IPS-NIHi7 (cell line): ENCODE results near the gene GRID1.
A peak's percentile ranks its signal among the peaks of the same experiment; 100 is the strongest.

ENCODE experiments used
- DNase-seq: peaks from one replicate; pipeline ENCODE4 v3.0.0; 2012; ENCODE audit warnings: mixed read lengths; ENCODE audit errors: extremely low spot score

GRID1 gene

DNA sequence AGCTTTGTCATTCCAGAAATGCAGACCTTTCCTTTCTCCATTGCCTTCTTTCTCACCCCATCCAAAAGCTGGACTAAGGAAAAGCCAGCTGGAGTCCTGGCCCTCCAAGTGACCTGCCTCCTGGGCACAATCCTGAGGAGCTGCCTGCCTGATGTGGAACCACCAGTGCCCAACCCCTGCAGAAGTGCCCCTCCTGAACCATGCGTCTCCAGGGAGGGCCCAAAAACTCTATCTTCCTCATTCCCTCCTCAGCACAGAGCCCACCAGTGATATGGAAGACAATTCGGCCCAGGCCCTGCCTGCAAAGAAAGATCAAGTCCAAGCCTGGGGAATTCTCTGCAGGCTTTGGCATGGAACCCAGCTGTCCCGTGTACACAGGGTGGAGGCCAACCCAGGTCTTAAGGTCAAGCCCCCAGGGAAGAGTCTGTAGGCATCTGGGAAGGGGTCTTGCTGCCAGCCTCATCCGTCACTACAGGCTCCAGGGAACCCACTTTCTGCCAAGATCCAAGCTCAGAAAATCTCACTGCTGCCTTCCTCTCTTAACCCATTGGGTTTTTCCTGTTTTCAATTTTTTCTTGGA, 3.5 kb upstream of the GRID1 start:
- DNase-seq: no peak

DNA sequence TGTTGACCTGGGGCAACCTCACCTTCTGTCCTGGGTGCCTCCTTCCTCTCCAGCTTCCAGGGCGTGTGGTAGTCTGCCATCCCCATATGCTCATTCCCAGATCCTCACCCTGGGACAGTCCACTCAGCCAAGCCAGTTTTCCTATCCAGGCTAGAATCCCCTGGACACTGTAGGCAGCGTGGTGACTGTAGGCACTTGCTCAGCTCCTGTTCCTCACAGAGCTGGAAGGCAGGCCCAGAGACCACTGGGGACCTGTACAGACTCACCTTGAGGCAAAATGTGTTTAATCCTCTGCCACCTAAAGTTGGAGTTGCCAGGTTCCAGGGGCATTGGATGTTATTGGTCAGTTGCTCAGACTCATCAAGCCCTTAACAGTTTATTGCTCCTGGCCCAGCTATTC, 2.4 kb upstream of the GRID1 start:
- DNase-seq: no peak

DNA sequence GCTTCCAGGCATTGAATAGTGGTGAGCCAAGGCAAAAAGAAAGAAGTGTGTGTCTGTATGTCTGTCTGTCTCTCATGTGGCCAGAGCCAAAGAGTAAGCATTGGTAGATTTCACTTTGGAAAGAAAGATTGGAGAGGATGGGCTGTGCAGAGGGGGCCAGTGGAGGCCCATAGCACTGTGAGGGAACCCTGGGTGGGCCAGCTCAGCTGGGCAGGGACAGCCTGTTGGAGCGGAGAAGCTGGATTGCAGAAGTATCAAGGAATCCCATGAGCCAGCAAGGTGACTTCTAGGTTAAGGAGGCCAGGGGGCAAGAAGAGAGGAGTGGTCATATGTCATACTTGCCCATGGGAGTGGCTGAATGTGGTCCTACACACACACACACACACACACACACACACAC, 1.5 kb upstream of the GRID1 start:
- no peak for DNase-seq

DNA sequence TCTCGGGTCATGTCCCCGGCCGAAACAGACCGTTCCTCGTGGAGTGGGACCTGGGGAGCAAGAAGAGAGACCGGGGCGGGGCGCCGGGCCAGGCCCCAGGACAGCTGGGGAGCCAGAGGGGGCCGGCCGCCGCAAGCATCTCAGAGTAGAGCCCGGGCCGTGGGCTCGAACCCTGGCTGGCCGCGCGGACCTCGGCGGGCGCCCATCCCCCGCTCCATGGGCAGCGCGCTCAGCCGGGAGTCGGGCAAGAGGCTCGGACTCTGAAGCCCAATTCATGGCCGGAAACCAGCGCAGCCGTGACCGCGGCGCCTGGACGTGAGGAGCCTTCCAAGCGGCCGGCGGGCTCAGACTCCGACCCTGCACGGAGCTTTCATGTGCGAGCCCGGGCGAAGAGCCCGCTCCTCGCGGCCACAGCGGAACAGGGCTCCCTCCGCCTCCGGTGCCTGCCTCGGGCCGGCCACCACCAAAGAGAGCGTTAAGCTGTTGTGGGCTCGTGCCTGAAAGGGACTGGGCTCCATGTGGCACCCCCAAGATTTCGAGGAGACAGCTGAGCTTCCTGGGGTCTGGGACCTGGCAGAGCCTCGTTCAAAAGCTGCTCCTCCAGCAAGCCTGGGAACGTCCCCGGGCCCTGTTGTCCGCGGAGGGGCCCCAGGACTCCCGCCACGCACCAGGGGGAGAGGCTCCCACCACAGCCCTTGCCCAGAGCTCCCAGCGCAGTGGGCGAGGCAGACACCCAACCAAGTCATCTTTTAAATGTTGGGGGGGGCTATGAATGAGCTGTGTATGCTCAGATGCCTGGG, 757 bp upstream of the GRID1 start:
- peak; percentile 40 for DNase-seq

DNA sequence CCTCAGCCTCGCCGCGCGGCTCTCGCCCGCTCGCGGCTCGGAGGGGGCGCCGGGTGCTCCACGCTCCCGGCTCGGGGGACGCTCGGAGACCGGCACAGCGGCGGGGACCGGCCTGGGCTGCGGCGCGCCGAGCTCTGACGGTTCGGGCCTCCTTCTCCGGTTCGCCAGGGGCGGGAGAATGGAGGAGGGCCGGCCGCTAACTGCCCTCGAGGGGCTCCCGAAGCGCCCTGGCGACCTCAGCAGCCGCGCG, 232 bp upstream of the GRID1 start:
- no peak for DNase-seq

DNA sequence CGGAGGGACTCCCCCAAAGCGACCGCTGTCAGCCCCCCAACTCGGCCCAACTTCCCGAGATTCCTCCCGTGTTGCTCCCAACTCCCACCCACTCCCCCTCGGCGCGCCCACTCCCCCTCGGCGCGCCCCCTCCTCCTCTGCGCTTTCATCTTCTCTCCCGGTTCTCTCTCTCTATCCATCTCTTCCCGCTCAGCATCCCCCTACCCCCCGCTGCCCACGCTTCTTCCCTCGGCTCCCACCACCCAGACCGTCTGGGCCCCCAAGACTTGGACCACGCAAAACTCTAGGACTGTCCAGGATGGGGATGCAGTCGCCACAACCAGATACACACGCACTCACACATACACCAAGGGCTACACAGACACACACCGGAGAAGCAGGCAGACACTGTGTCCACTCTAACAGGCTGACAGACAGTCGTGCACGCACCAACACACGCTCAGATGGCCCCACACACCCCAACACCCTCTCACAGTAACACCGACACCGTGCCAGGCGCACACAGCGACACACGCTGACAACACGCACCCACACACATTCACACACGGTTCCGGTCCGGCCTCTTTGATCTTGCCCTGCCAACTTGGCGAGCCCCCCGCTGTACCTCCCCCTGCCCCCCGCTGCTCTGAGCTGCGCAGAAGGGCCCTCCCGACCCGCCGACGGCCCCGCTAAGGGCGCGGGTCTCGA, 1.1 kb downstream of the GRID1 start:
- DNase-seq: no peak

DNA sequence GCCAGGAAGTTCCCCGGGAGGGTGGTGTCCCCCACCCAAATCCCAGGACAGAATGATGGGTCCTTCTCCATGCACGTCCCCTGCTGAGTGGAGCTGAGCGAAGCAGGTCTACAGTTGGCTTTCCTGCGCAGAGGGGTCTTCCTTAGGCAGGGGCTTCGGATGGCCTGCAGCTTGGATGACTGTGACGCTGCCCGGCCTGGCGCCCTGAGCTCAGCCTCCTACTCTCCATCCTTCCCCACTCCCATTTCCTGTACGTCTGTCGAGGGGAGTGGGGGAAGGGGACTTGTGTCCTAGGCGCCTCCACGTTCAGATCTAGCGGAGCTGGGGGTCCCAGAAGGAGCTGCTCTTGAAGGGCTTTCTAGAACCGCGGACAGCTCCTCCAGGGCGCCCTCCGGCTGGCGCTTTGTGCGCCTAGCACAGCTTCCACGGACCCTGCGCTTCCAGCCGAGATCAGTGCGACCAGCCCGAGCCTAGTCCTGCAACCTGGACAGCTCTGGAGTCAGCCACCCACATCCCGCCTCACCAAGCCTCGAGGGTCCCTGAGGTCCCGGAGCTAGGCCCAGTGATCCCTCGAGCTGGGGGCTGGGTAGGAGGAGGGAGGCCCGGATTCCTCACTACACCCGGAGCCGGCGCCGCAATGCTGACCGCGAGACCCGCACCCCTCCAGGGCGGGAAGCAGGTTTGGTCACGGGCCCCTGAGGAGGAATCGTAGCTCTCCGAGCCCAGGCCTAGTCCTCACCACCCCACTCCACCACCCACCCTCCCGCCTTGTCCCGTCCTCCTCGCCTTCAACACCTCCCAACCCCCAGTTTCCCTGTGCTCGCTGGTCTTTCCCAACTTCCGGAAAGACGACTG, 1.9 kb downstream of the GRID1 start:
- peak; percentile 75 for DNase-seq

DNA sequence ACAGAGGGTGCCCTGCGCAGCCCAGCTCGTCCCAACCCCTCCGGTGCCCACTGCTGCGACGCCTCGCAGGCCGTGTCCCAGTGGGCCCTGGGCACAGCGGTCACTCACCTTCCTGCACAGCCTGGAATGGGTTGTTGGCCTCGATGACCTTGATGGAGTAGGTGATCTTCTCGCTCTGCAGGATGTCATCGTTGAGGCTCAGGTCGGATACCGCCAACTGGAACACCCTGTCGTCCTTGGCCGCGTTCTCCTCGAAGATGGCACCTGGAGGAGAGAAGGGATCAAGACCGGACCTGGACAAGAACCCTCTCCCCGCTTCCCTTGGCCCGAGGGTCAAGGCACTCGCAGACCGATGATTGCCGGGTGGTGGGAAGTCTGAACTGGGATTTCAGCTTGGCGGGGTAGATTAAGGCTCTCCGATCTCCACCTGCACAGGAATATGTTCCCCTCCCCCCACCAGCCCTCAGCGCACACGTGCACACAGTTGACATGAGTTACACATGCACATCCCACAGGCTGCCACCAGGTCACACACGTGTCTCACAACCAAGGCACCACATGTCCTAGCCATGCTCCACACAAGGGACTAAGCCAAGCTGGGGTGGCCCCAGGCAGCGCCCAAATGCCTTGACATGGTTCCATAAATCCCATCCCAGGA, 2.6 kb downstream of the GRID1 start:
- no peak for DNase-seq

DNA sequence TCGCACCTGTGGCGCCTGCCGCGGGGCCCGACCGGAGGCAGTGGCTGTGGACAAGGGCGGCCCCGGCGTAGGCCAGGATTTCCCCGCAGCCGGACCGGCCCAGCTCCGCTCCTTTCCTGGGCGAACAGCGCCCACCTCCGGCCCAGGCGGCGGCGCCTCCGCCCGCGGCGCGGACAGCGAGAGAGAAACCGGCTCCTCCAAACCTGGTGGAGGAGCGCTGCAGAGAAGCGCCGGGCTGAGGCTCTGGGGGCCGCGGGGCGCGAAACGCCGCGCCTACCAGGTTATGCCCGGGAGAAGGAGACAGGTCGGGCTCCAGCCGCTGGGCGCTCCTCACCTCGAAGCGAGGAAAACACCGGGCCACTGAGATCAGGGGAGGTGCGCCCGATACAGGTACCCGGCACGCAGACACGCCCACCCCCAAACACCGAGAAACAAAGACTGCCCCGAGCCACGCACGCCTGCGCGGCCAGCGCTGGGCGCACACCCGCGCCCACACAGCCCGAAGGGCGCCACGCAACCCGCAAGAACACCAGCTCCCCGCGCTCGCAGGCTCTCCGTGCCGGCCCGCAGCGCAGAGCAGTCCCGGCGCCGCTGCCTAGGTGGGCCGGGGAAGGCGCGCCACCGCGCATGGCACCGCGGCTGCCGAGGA, 3.3 kb downstream of the GRID1 start:
- DNase-seq: peak; percentile 81

DNA sequence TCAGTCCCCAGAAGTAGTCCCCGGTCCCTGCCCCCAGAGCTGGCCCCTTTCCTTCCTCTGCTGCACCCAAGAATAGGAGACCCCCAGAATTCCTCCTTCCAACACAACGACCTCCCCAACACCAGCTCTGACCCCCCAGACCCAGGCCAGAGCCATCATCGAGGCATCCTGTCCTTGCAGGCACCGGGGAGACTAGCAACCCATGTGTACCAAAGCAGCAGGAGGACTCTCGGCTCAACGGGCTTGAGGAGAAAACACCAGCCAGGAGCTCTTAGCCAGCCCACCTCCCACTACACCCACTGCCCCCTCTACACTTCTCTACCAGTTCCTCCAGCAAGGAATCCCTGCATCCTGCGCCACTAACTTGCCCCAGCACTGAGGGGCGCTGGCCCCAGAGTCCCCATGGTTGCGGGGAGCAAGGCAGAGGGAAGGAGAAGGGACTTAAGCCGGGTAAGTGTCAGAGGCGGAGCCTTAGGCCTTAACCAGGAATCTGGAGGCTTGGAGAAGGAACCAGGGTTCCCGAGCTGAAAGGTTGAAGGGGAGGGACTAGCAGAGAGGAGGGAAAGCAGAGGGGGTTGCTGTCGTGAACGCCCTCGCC, 3.9 kb downstream of the GRID1 start:
- DNase-seq: no peak

DNA sequence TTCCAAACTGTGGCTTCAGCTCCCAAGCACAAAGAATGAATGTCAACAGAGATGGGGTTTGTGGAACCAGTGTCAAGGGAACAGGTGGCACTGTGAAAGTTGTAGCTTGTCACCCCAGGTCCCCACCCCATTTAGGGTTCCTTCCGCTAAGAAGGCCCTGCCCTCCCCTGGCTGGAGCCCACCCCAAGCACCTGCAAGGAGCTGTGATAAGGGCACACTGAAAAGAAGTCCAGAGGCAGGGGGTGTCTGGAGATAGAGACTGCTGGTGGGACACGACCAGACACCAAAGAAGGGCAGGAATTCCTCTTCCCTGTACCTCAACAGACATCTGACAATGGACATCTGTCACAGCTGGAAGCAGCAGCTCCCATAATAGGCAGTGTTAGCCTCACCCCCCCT, 4.5 kb downstream of the GRID1 start:
- DNase-seq: no peak

DNA sequence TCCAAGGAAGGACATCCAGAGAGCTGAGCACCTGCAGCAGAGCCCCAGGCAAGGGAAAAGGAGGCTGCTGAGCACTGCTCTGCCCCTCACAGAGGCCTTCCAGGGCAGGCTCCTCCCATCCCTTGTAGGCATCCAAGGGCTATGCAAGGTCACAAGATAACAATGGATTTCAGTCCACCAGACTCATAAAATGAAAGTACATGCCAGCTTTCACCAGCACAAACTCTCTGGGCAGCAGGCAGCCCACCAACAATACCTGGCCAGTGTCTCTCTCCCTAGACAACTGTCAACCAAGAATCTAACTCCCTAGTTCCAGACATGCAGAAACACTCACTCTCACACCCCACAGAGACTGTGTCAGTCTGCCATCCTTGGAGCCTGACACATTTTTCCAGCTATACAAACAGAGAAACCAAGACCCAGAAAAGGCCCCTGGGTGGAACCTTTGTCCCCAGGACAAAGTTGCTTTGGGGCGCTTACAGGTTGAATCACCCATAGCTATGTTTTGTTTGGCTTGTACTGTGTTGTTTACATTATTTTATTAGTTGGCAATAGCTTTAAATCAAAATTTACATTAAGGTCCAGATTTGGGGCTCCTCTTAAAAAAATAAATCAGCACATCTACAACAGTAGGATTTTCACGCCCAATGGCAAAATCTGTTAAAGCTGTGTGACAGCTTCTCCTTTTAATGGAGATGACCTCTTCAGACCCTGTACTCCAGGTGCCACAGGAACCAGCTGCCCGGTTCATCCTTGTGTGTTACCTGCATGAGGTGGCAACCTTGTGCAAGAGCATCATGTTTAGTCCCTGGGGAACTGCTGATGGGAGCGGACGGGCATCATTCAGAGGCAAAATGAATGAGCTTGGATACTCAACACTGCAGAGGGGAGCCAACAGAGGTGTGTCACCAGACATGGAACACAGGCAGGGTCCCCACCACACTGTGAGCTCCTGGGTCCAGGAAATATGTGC, 5.2 kb downstream of the GRID1 start:
- no peak for DNase-seq

DNA sequence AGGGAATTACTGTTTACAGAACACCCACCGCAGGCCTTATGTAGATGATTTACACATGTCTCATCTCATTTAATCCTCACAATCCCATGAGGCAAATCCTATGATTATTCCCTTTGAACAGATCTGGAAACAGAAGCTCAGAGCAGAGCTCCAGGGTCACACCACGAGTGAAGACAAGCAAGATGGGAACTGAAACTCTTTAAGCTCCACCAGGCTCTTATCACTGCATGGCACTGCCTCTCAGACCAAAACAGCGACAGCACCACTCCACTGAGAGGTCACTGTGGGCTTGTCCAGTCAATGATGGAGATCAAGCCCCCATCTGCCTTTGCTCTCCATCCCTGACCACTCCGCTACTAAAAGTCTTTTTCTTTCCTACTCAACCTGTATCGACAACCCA, 5.9 kb downstream of the GRID1 start:
- no peak for DNase-seq

DNA sequence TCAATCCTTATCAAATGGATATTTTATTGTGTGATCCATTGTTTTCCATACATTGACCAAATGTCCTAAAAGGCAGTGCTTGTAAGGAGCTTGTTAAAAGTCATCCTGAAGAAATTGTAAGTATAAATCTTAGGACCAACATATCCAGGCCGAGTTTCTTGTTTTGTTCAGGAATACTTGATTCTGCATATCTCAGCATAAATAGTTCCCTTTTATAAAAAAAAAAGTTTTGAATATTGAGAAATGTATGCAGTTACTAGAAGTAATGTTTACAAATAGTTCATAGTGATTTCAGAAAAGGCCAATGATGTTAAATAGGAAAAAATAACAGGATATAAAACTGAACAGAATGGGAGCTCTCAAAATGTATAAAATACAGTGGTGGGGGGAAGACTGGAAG, 6.6 kb downstream of the GRID1 start:
- no peak for DNase-seq

DNA sequence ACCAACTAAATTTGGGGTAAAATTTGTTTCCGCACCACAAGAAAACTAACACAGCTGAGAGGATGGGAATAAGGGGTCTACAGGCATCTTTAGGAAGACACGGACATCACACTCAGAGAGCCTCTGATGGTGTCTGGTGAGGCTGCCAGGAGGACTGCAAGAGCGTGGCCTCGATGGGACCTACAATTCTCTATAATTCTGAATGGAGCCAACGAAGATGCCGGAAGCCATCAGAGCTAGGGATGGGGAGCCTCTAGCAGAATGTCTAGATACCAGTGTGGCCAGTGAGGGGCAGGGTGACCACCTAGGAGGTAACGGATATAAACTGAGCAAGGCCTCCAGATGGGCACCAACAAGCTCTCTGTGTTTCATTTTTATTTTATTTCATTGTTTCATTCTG, 7.5 kb downstream of the GRID1 start:
- no peak for DNase-seq

DNA sequence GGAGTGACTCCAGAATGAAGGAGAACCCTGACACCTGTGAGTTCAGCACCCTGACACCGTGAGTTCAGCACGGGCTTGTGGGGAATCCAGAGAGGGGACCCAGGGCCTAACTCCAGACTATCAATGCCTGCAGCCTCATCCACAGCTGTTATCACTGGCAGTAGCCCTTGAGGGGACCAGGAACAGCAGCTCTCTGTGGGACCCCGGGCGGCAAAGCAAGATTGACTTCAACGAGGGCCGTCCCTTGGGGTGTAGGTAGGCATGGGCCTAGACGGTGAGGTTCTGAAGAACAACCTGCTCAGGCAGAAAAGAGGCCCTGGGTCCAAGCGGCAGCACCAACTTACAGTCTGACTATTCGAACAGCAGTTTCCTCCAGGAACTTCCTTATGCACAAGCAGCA, 8.9 kb downstream of the GRID1 start:
- no peak for DNase-seq

DNA sequence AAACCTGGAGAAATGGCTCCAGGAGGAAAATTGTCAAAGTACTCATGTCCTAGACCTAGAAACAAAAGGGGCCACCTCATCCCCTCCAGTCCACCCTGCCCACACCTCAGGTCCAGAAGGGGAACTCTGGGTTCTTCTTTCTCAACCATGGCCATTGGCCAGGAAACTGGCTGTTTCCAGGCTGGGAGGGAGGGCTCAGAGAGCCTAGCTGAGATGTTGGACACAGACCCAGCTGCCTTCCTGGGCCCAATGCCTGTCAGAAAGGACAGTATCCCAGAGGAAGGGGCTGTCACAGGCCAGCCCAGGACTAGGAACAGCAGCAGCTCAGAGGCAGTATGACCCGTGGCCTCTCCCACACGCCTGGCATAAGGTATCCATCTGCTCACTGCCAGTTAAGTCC, 9.6 kb downstream of the GRID1 start:
- DNase-seq: no peak

DNA sequence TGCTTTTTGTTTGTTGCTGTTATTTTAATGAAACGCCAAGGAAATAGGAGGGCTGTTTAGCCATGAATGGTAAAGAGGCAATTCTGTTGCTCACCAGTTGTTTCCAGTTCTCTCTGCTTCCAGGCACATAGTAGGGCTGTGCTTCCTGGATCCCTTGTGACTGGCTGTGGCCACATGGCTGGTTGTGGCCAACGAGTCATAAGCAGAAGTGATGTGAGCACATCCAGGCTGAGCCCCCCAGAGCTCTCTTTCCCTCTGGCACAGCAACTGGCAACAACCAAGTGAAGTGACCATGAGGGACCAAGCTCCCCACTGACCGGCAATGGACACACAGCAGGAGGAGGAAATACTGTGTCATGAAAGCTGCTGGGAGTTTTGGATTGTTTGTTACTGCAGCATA, 10.3 kb downstream of the GRID1 start:
- DNase-seq: no peak

DNA sequence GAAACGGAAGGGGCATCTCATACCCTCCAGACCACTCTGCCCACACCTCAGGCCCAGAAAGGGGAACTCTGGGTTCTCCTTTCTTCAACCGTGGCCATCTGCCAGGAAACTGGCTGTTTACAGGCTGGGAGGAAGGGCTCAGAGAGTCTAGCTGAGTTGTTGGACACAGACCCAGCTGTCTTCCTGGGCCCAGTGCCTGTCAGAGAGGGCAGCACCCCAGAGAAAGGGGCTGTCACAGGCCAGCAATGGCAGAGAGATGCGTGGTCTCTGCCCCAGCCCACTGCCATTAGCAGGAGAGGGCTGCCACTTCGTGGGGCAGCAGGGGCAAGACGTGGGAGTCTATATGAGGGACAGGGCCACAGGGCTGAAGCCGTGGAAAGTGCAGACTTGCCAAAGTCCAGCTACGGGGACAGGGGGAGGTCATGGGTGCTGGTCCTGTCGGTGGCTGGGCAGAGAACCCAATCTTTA, 11.0 kb downstream of the GRID1 start:
- no peak for DNase-seq
